DOHH2 (cell line): ENCODE results near the gene AMPD3.

ENCODE experiments used
- CTCF ChIP-seq: fragments of 200-600 bp; sonication (generic); IDR thresholded peaks from one replicate; pipeline ENCODE4 v1.5.1; 2014; ENCODE audit warnings: antibody characterized with exemption, mild to moderate bottlenecking, low read depth, low read length; ENCODE audit not compliant: poor library complexity, severe bottlenecking
- EZH2phosphoT487 ChIP-seq: fragments of 200-600 bp; sonication (generic); IDR thresholded peaks from 2 replicates; pipeline ENCODE4 v1.6.1; 2017; ENCODE audit warnings: borderline replicate concordance, mild to moderate bottlenecking, antibody characterized with exemption, low read length, moderate library complexity, mixed read lengths

DNA sequence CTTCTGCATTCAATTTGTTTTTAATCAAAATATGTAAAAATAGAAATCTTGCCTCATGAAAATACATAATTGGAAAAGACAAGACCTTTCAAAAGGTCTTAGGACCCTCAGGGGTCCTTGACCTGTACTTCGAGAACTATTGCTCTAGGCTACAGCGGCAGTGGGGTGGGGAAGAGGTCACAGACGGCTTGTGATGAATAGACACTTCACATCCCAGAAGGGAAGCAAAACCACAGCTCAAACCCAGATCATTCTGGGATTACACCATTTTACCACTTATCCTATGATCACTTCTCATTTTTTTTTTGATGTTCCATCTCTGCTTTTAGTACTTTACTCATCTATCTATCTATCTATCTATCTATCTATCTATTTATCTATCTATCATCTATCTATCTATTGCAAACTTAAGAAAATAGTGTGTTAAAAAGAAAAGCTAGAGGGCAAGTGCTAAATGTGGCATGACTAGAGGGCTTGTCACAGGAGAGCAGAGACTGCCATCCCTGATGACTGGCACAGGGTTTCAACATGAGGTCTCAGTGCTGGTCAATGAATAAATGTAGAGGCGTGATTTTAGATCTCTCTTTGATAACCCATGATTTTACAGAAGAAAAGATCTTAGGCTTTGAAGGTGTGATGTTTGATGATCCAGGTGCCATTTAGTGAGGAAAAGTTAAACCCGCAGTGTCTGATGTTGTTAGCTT is 48.9 kb downstream of the AMPD3 start:
- TF ChIP-seq CTCF (no peak), EZH2phosphoT487 (no peak)
